K562 (cell line): Measurements from ENCODE around the gene PGAP3. TPM values are rescaled to one million over a fixed set of nuclear protein-coding genes. Genes with fewer than 3 reads are reported as not detected.

Experiments used
- ATAC-seq: fragments of 200-7000 bp; cut with Tn5 transposase; 3 replicates; pipeline ENCODE4 v1.9.1; 2020; ENCODE audit warnings: moderate library complexity
- BruUV-seq: library from RNA; stranded (reverse); fragments of 400-500 nt; replicated peaks from 2 replicates; lab custom pipeline; 2021; lab: Mats Ljungman, UMichigan
- CTCF ChIA-PET: fragments of 300-600 bp; formaldehyde crosslinking; extraction: SDS; loops from one replicate; lab custom pipeline; 2021; ENCODE audit warnings: low intra/inter-chr PET ratio; lab: Yijun Ruan, JAX
- POLR2A ChIA-PET: fragments of 300-600, 350-650 bp; sonication (Branson Sonifier 250); formaldehyde crosslinking; extraction: SDS; loops from one replicate; lab custom pipeline; 2021; ENCODE audit warnings: antibody characterized with exemption, inconsistent platforms; lab: Yijun Ruan, JAX
- DNase-seq, 4 experiments: peaks; one replicate each; pipeline versions ENCODE4 v3.0.0 to v3.0.0-alpha.2; 2011 to 2018; ENCODE audit warnings: low spot score in 3 of 4, mixed read lengths in 3 of 4; ENCODE audit errors: extremely low read depth in 1 of 4
- FAIRE-seq: peaks from 2 replicates; lab custom pipeline; 2011; peaks lifted over from hg19 to GRCh38; lab: Jason Lieb, UNC
- H2AFZ ChIP-seq: 2 replicates; pipeline ENCODE4 v1.6.0; 2011; ENCODE audit warnings: low read depth, low read length, control low read depth, inconsistent platforms
- H3K27ac ChIP-seq: fragments of 200-600 bp; 3 replicates; pipeline ENCODE4 v1.8.0; 2011; ENCODE audit warnings: low read depth, mild to moderate bottlenecking, control low read depth, inconsistent platforms, low read length, moderate library complexity, mixed read lengths; ENCODE audit errors: extremely low read depth
- H3K27me3 ChIP-seq, 2 experiments: fragments of 300-600 bp in 1 of 2; 2 replicates in 1 of 2; 3 replicates in 1 of 2; pipeline versions ENCODE4 v1.6.0 to v1.8.0; 2011; ENCODE audit warnings: inconsistent platforms in 2 of 2, low read length in 2 of 2, mild to moderate bottlenecking in 1 of 2, mixed read lengths in 1 of 2, moderate library complexity in 1 of 2; ENCODE audit not compliant: control insufficient read depth in 2 of 2, insufficient read depth in 2 of 2
- H3K36me3 ChIP-seq: fragments of 300-600 bp; 3 replicates; pipeline ENCODE4 v1.8.0; 2011; ENCODE audit warnings: mild to moderate bottlenecking, low read length, inconsistent platforms; ENCODE audit not compliant: control insufficient read depth, insufficient read depth
- H3K4me1 ChIP-seq, 2 experiments: fragments of 200-600 bp in 1 of 2; replicated peaks in 1 of 2; 2 replicates in 1 of 2; 3 replicates in 1 of 2; pipeline versions ENCODE4 v1.5.1 to v1.8.0; 2011; ENCODE audit warnings: inconsistent platforms in 2 of 2, low read length in 2 of 2, mild to moderate bottlenecking in 1 of 2, mixed read lengths in 1 of 2, moderate library complexity in 1 of 2; ENCODE audit not compliant: control insufficient read depth in 2 of 2, insufficient read depth in 2 of 2
- H3K4me2 ChIP-seq: 2 replicates; pipeline ENCODE4 v1.6.1; 2011; ENCODE audit warnings: low read length, control low read depth, inconsistent platforms, mixed read lengths; ENCODE audit not compliant: insufficient read depth
- H3K4me3 ChIP-seq: fragments of 200-600 bp; sonication (generic), shearing (Covaris generic); 2 replicates; pipeline ENCODE4 v1.5.1; 2016; ENCODE audit warnings: control low read depth, inconsistent platforms
- H3K79me2 ChIP-seq: fragments of 200-600 bp; 3 replicates; pipeline ENCODE4 v1.8.0; 2011; ENCODE audit warnings: low read length, inconsistent platforms; ENCODE audit not compliant: control insufficient read depth, insufficient read depth
- H3K9ac ChIP-seq, 2 experiments: 2 replicates each; pipeline versions ENCODE4 v1.6.0 to v1.6.1; 2011; ENCODE audit warnings: low read depth in 2 of 2, low read length in 2 of 2, control low read depth in 1 of 2, inconsistent platforms in 1 of 2, mild to moderate bottlenecking in 1 of 2, mixed read lengths in 1 of 2; ENCODE audit not compliant: insufficient read depth in 1 of 2
- H3K9me1 ChIP-seq: one replicate; pipeline ENCODE4 v1.6.0; 2011; ENCODE audit warnings: inconsistent platforms, mild to moderate bottlenecking, low read length, moderate library complexity; ENCODE audit not compliant: control insufficient read depth, insufficient read depth
- H3K9me3 ChIP-seq: replicated peaks from 2 replicates; pipeline ENCODE4 v1.5.1; 2011; ENCODE audit warnings: low read depth, low read length, inconsistent platforms; ENCODE audit not compliant: control insufficient read depth, insufficient read depth
- H4K20me1 ChIP-seq: replicated peaks from 2 replicates; pipeline ENCODE4 v1.6.1; 2011; ENCODE audit warnings: low read length, inconsistent platforms, mixed read lengths; ENCODE audit not compliant: control insufficient read depth, insufficient read depth
- GATAD2A ChIP-seq: fragments of 450-650 bp; IDR thresholded peaks from 2 replicates; pipeline ENCODE4 v1.6.1; 2017
- LARP7 ChIP-seq: fragments of 450-650 bp; IDR thresholded peaks from 2 replicates; pipeline ENCODE4 v1.6.1; 2016
- MBD1 ChIP-seq: fragments of 250-450 bp; sonication (Bioruptor Pico); IDR thresholded peaks from 2 replicates; pipeline ENCODE4 v1.8.0; 2022; ENCODE audit warnings: inconsistent platforms
- SIN3B ChIP-seq: fragments of 450-650 bp; IDR thresholded peaks from 2 replicates; pipeline ENCODE4 v1.6.1; 2017; ENCODE audit warnings: low read depth, mild to moderate bottlenecking, moderate library complexity
- USF1 ChIP-seq: sonication (generic); formaldehyde crosslinking; IDR thresholded peaks from 2 replicates; pipeline ENCODE4 v1.9.0; 2022; ENCODE audit warnings: mild to moderate bottlenecking, missing genetic modification reagents
- ZKSCAN1 ChIP-seq: fragments of 150-350 bp; IDR thresholded peaks from 2 replicates; pipeline ENCODE4 v1.6.1; 2016; ENCODE audit warnings: low read depth, low read length
- WGBS: fragments of 100-300 bp; shearing (Covaris generic); methylation state at CpG from one replicate; pipeline ENCODE4 v1.1.6; 2016; ENCODE audit warnings: low coverage, mixed read lengths; ENCODE audit not compliant: insufficient coverage; ENCODE audit errors: missing lambda C conversion rate; 5-methylcytosine and 5-hydroxymethylcytosine counted together
- in situ Hi-C: fragments of 300-500 bp; cut with MboI; formaldehyde crosslinking; loops from 4 replicates; pipeline ENCODE4 v1.15.0; 2018; ENCODE audit warnings: inconsistent platforms, mixed read lengths
- intact Hi-C: fragments of 100-400 bp; cut with micrococcal nuclease; formaldehyde crosslinking; loops from 2 replicates; pipeline ENCODE4 v1.14.2; 2022
- polyA plus RNA-seq, 8 experiments: library from polyadenylated mRNA; depleted of rRNA in 4 of 8; stranded (reverse) in 5 of 8; unstranded in 3 of 8; fragments of >200 nt; fragmentation: Nextera tagmentation in 2 of 8; fragmentation: Illumina TruSeq in 1 of 8; extraction: Ambion mirVana in 2 of 8; extraction: Trizol in 1 of 8; gene quantifications; 2 replicates each; pipeline versions ENCODE4 v1.2.1 to v1.2.3, GENCODE V29; 2011 to 2014; ENCODE audit warnings: inconsistent platforms in 1 of 8, missing spikeins in 1 of 8
- total RNA-seq, 7 experiments: library from RNA; depleted of rRNA in 6 of 7; stranded (reverse); fragments of >200 nt in 6 of 7; fragmentation: Illumina TruSeq in 2 of 7; extraction: Trizol in 2 of 7; gene quantifications; 2 replicates each; pipeline versions ENCODE4 v1.2.1 to v1.2.3, GENCODE V29; 2011 to 2021; ENCODE audit warnings: low replicate concordance in 1 of 7
- TF ChIP-seq, protein P1 (sequence below): fragments of 250-450 bp; sonication (Bioruptor Pico); IDR thresholded peaks from 2 replicates; pipeline ENCODE4 v1.4.0; 2020
- TF ChIP-seq, protein P2 (sequence below): fragments of 250-450 bp; sonication (Bioruptor Pico); IDR thresholded peaks from 2 replicates; pipeline ENCODE4 v1.5.0; 2020; ENCODE audit warnings: mild to moderate bottlenecking

PGAP3 gene
- total and polyA plus RNA-seq, 9 of the 15 experiments (the other 6 are each of a cell fraction or from before 2014, with no cell fraction given), result 0.38 to 9.4 (median 4.5) TPM

DNA sequence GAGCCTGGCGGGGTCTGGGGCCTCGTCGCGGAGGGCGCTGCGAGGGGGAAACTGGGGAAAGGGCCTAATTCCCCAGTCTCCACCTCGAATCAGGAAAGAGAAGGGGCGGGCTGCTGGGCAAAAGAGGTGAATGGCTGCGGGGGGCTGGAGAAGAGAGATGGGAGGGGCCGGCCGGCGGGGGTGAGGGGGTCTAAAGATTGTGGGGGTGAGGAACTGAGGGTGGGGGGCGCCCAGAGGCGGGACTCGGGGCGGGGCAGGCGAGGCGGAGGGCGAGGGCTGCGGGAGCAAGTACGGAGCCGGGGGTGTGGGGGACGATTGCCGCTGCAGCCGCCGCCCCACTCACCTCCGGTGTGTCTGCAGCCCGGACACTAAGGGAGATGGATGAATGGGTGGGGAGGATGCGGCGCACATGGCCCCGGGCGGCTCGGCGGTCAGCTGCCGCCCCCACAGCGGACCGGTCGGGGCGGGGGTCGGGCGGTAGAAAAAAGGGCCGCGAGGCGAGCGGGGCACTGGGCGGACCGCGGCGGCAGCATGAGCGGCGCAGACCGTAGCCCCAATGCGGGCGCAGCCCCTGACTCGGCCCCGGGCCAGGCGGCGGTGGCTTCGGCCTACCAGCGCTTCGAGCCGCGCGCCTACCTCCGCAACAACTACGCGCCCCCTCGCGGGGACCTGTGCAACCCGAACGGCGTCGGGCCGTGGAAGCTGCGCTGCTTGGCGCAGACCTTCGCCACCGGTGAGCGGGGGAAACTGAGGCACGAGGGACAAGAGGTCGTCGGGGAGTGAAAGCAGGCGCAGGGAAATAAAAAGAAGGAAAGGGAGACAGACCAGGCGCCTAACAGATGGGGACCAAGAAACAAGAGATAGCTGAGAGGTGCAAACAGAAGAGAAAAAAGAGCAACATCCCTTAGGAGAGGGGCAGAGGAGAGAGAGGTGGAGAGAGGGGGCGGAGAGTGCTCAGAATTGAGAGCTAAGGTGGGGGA, 19.6 kb downstream of the PGAP3 start, which contains the start of gene PNMT:
PNMT (plus strand) TSS at position 509 of the 980 bp plus-strand sequence; CDS start at position 532, 23 bp downstream.
- Histone ChIP-seq H3K9ac (peak within 1 kb of the TSS; percentile 65 to 93), H4K20me1 (no peaks in the 10 kb centered on the region; the same call in 1 of the 2 replicates)
- intact Hi-C loops, result loop anchor here (1.0 kb wide), 1 partner anchor 46 kb away; no protein-coding TSS in a partner anchor
- TF ChIP-seq LARP7, result peak; percentile 84; the same call in 1 of the 2 replicates
- 0 out of 2 replicates have a peak, but pooled peaks have one; percentile 35 for TF ChIP-seq ZKSCAN1
- TF ChIP-seq USF1 (CRISPR knock-in tag), result no peak
- peak; percentile 95 for TF ChIP-seq GATAD2A
- TF ChIP-seq, protein P1, sequence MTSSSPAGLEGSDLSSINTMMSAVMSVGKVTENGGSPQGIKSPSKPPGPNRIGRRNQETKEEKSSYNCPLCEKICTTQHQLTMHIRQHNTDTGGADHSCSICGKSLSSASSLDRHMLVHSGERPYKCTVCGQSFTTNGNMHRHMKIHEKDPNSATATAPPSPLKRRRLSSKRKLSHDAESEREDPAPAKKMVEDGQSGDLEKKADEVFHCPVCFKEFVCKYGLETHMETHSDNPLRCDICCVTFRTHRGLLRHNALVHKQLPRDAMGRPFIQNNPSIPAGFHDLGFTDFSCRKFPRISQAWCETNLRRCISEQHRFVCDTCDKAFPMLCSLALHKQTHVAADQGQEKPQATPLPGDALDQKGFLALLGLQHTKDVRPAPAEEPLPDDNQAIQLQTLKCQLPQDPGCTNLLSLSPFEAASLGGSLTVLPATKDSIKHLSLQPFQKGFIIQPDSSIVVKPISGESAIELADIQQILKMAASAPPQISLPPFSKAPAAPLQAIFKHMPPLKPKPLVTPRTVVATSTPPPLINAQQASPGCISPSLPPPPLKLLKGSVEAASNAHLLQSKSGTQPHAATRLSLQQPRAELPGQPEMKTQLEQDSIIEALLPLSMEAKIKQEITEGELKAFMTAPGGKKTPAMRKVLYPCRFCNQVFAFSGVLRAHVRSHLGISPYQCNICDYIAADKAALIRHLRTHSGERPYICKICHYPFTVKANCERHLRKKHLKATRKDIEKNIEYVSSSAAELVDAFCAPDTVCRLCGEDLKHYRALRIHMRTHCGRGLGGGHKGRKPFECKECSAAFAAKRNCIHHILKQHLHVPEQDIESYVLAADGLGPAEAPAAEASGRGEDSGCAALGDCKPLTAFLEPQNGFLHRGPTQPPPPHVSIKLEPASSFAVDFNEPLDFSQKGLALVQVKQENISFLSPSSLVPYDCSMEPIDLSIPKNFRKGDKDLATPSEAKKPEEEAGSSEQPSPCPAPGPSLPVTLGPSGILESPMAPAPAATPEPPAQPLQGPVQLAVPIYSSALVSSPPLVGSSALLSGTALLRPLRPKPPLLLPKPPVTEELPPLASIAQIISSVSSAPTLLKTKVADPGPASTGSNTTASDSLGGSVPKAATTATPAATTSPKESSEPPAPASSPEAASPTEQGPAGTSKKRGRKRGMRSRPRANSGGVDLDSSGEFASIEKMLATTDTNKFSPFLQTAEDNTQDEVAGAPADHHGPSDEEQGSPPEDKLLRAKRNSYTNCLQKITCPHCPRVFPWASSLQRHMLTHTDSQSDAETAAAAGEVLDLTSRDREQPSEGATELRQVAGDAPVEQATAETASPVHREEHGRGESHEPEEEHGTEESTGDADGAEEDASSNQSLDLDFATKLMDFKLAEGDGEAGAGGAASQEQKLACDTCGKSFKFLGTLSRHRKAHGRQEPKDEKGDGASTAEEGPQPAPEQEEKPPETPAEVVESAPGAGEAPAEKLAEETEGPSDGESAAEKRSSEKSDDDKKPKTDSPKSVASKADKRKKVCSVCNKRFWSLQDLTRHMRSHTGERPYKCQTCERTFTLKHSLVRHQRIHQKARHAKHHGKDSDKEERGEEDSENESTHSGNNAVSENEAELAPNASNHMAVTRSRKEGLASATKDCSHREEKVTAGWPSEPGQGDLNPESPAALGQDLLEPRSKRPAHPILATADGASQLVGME (CRISPR knock-in tag), result peak; percentile 69
- TF ChIP-seq SIN3B, result peak; percentile 44; the same call in 1 of the 2 replicates
- TF ChIP-seq, protein P2, sequence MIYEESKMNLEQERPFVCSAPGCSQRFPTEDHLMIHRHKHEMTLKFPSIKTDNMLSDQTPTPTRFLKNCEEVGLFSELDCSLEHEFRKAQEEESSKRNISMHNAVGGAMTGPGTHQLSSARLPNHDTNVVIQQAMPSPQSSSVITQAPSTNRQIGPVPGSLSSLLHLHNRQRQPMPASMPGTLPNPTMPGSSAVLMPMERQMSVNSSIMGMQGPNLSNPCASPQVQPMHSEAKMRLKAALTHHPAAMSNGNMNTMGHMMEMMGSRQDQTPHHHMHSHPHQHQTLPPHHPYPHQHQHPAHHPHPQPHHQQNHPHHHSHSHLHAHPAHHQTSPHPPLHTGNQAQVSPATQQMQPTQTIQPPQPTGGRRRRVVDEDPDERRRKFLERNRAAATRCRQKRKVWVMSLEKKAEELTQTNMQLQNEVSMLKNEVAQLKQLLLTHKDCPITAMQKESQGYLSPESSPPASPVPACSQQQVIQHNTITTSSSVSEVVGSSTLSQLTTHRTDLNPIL, result no peak
- TF ChIP-seq MBD1 (CRISPR knock-in tag), result no peak

More for the DNA sequence above, 19.6 kb downstream of the PGAP3 start, which contains the start of gene PNMT:
- Histone ChIP-seq H3K27me3 (no peaks in the 10 kb centered on the region), H3K9me1 (no peaks in the 10 kb centered on the region), H2AFZ (peak within 1 kb of the TSS; percentile 79), H3K4me2 (peak within 1 kb of the TSS; percentile 75), H3K27ac (peak within 1 kb of the TSS; percentile 74), H3K4me3 (peak within 1 kb of the TSS; percentile 51), H3K36me3 (peaks cover 2% of the 10 kb centered on the region; the same call in 1 of the 3 replicates), H3K4me1 (peaks cover 33 to 94% of the 10 kb centered on the region in 2 experiments), H3K79me2 (peaks cover 13% of the 10 kb centered on the region; the same call in 2 of the 3 replicates), H3K9me3 (no peaks in the 10 kb centered on the region)
- peak; percentile 82 for FAIRE-seq
- TSS peak; percentile 73 for BruUV-seq
- in situ Hi-C loops, result no loop called here
- peak; percentile 72 for ATAC-seq
- under 1% methylated on average over 30 of the region's 85 CpGs for WGBS
- peak; percentile 76 to 89 (median 80) for DNase-seq
- CTCF ChIA-PET, result interaction anchor here (0.8 to 8.3 kb wide), 2 partner anchors 34 to 46 kb away, joined by 3 to 131 read pairs; no protein-coding TSS in a partner anchor
- POLR2A ChIA-PET, result interaction anchor here (0.6 to 4.0 kb wide), 7 partner anchors 12 to 290 kb away, joined by 3 to 16 read pairs (median 3); no protein-coding TSS in a partner anchor
